Activated T-helper 1 cell treated with anti-CD3 and anti-CD28 coated beads, Interleukin-12 subunit alpha, Interleukin-12 subunit beta, Interleukin-2, Interleukin-4 antibody, amounts not matched to agents 30 ng/mL and 10 ng/mL and 1 ng/mL, durations not matched to agents 14 hours and 24 hours and 36 hours (primary cell): ENCODE measurements around the gene APLN. TPM values are rescaled to one million over a fixed set of nuclear protein-coding genes. Genes with fewer than 3 reads are reported as not detected.

Experiments
- DNase-seq: peaks from one replicate; pipeline ENCODE4 v3.0.0; 2021; ENCODE audit warnings: low spot score
- H3K27ac Mint-ChIP-seq: one replicate; pipeline ENCODE4 v1.8.0; 2021; ENCODE audit warnings: mild to moderate bottlenecking, mixed read lengths
- H3K27me3 Mint-ChIP-seq: one replicate; pipeline ENCODE4 v1.8.0; 2022; ENCODE audit warnings: mild to moderate bottlenecking, moderate library complexity, mixed read lengths; ENCODE audit not compliant: insufficient read depth
- H3K36me3 Mint-ChIP-seq: one replicate; pipeline ENCODE4 v1.8.0; 2021; ENCODE audit warnings: low read depth, mixed read lengths
- H3K4me1 Mint-ChIP-seq: one replicate; pipeline ENCODE4 v1.8.0; 2021; ENCODE audit warnings: low read depth, mixed read lengths
- H3K4me3 Mint-ChIP-seq: one replicate; pipeline ENCODE4 v1.8.0; 2021; ENCODE audit warnings: mild to moderate bottlenecking, moderate library complexity, mixed read lengths
- H3K9me3 Mint-ChIP-seq: one replicate; pipeline ENCODE4 v1.8.0; 2021; ENCODE audit warnings: mixed read lengths
- intact Hi-C: fragments of 100-400 bp; cut with micrococcal nuclease; formaldehyde crosslinking; loops from one replicate; pipeline ENCODE4 v1.15.1; 2024
- total RNA-seq: library from RNA; stranded (reverse); gene quantifications from 2 replicates; pipeline ENCODE4 v1.2.3, GENCODE V29; 2022

APLN gene
- total RNA-seq, 1 donor from 2014 or later, result 0.26 TPM

GRCh38 chrX:129597905-129598304 lies 56.9 kb downstream of the APLN start:
- H3K27me3 Mint-ChIP-seq, result peaks cover 2% of the 10 kb centered on the region
- intact Hi-C loops, result no loop called here
- H3K9me3 Mint-ChIP-seq, result no peaks in the 10 kb centered on the region
- no peak overlapping the region for H3K4me3 Mint-ChIP-seq
- no peaks in the 10 kb centered on the region for H3K36me3 Mint-ChIP-seq
- no peak for DNase-seq
- peaks cover 5% of the 10 kb centered on the region for H3K4me1 Mint-ChIP-seq
- no peak overlapping the region for H3K27ac Mint-ChIP-seq

GRCh38 chrX:129596077-129596476 lies 58.7 kb downstream of the APLN start:
- intact Hi-C loops, result no loop called here
- Mint-ChIP-seq H3K4me3 (no peak overlapping the region), H3K4me1 (no peaks in the 10 kb centered on the region), H3K9me3 (no peaks in the 10 kb centered on the region), H3K27me3 (peaks cover 2% of the 10 kb centered on the region), H3K36me3 (no peaks in the 10 kb centered on the region), H3K27ac (no peak overlapping the region)
- DNase-seq, result no peak

Other genes starting within 250 kb of the APLN start
- not detected in 2 replicates for gene SMARCA1, start 131.5 kb downstream of the APLN start, total RNA-seq
- gene OCRL, start 114.7 kb downstream of the APLN start, total RNA-seq, result 3.8 and 4.1 TPM in 2 replicates
- 0.16 and 0.24 TPM in 2 replicates for gene XPNPEP2, start 84.0 kb upstream of the APLN start, total RNA-seq
- 129 and 135 TPM in 2 replicates for gene SASH3, start 125.0 kb upstream of the APLN start, total RNA-seq
- 13.6 and 14.2 TPM in 2 replicates for gene ZDHHC9, start 188.9 kb upstream of the APLN start, total RNA-seq